ENCODE results near the gene PPFIBP1. TPM values are rescaled to one million over a fixed set of nuclear protein-coding genes. Genes with fewer than 3 reads are reported as not detected.

Gene PPFIBP1
- total RNA-seq, 1 donor = 179 TPM

DNA sequence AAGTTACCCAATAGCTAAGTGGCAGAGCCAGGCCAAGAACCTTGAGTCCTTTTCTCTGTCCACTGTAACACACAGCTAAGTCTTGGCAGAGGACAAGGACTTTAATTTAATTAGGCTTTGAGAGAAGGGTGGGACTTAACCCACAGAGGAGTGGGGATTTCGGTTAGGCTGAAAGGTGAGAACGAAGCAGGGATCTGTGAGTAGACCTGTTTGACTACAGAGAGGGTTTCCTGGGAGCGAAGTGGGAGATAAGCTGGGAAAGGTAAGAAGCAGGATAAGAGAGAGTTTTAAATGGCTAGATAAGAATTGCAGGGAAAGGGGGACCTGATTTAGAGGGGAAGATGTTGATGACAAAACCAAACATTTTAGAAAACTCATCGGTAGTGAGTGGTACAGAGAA lies 2.0 kb upstream of the PPFIBP1 start:
- Histone ChIP-seq H3K4me2 (ENCODE audit: insufficient read depth, low read length) (no peak overlapping the region), H3K36me3 (ENCODE audit: insufficient read depth, low read length) (no peaks in the 10 kb centered on the region), H2AFZ (ENCODE audit: low read length) (no peak overlapping the region), H3K4me1 (ENCODE audit: insufficient read depth, low read length) (peaks cover 31% of the 10 kb centered on the region), H4K20me1 (ENCODE audit: insufficient read depth, low read length) (peaks cover 6% of the 10 kb centered on the region), H3K9me3 (ENCODE audit: low read depth, low read length) (no peaks in the 10 kb centered on the region), H3K27ac (ENCODE audit: low read depth, low read length) (no peak overlapping the region), H3K4me3 (ENCODE audit: insufficient read depth, low read length) (no peak overlapping the region), H3K79me2 (ENCODE audit: insufficient read depth, low read length) (peaks cover 34% of the 10 kb centered on the region), H3K27me3 (ENCODE audit: insufficient read depth, low read length) (no peaks in the 10 kb centered on the region)
- TF ChIP-seq, protein P1, sequence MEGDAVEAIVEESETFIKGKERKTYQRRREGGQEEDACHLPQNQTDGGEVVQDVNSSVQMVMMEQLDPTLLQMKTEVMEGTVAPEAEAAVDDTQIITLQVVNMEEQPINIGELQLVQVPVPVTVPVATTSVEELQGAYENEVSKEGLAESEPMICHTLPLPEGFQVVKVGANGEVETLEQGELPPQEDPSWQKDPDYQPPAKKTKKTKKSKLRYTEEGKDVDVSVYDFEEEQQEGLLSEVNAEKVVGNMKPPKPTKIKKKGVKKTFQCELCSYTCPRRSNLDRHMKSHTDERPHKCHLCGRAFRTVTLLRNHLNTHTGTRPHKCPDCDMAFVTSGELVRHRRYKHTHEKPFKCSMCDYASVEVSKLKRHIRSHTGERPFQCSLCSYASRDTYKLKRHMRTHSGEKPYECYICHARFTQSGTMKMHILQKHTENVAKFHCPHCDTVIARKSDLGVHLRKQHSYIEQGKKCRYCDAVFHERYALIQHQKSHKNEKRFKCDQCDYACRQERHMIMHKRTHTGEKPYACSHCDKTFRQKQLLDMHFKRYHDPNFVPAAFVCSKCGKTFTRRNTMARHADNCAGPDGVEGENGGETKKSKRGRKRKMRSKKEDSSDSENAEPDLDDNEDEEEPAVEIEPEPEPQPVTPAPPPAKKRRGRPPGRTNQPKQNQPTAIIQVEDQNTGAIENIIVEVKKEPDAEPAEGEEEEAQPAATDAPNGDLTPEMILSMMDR (IDR thresholded peaks at IDR 0.05; ENCODE audit: extremely low read depth, low read depth, low read length) = no peak
- no peak for DNase-seq (ENCODE audit: insufficient read length, low spot score, missing footprints)

DNA sequence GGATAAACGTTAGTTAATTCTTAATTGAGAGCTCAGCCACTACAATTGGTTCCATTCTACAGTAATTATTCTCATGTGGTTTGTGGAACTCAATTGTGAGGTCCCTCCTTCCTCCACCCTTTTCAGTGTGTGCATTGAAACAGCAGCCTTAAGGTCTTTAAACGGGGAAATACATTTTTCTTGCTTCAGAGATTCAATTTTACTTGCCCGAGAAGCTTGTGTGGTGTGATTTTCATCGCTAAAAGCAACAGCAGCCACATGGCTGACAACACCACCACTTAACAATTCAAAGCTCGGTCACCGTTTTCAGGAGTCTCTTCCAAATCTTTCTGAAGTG lies 733 bp upstream of the PPFIBP1 start:
- H3K27me3 ChIP-seq (ENCODE audit: insufficient read depth, low read length) = no peaks in the 10 kb centered on the region
- H3K4me1 ChIP-seq (ENCODE audit: insufficient read depth, low read length) = peaks cover 38% of the 10 kb centered on the region
- H3K27ac ChIP-seq (ENCODE audit: low read depth, low read length) = peak overlapping the region; percentile 97
- peak overlapping the region; percentile 87 for H3K4me3 ChIP-seq (ENCODE audit: insufficient read depth, low read length)
- H4K20me1 ChIP-seq (ENCODE audit: insufficient read depth, low read length) = peaks cover 6% of the 10 kb centered on the region
- peak overlapping the region; percentile 99 for H3K4me2 ChIP-seq (ENCODE audit: insufficient read depth, low read length)
- DNase-seq (ENCODE audit: insufficient read length, low spot score, missing footprints) = no peak
- H3K9me3 ChIP-seq (ENCODE audit: low read depth, low read length) = no peaks in the 10 kb centered on the region
- H2AFZ ChIP-seq (ENCODE audit: low read length) = peak overlapping the region; percentile 91
- H3K79me2 ChIP-seq (ENCODE audit: insufficient read depth, low read length) = peaks cover 46% of the 10 kb centered on the region
- H3K36me3 ChIP-seq (ENCODE audit: insufficient read depth, low read length) = no peaks in the 10 kb centered on the region
- TF ChIP-seq, protein P1 (IDR thresholded peaks at IDR 0.05; ENCODE audit: extremely low read depth, low read depth, low read length) = no peak

DNA sequence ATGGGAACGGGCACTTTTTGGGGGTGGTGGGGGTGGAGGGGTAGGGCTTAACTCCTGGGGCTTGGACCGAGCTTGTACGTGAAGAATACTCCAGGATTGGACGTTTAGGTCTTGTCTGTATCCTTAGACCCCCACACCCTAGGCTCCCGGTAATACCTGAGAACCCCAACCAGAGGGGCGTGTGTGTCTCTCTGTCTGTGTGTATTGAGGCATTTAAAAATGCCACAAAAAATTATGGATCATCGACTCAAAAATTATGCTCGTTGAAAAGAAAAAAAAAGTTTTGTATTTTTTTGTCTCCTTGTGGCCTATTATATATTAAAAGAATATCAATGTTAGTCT lies 459 bp downstream of the PPFIBP1 start:
- TF ChIP-seq, protein P1 (IDR thresholded peaks at IDR 0.05; ENCODE audit: extremely low read depth, low read depth, low read length) = no peak
- DNase-seq (ENCODE audit: insufficient read length, low spot score, missing footprints) = no peak

DNA sequence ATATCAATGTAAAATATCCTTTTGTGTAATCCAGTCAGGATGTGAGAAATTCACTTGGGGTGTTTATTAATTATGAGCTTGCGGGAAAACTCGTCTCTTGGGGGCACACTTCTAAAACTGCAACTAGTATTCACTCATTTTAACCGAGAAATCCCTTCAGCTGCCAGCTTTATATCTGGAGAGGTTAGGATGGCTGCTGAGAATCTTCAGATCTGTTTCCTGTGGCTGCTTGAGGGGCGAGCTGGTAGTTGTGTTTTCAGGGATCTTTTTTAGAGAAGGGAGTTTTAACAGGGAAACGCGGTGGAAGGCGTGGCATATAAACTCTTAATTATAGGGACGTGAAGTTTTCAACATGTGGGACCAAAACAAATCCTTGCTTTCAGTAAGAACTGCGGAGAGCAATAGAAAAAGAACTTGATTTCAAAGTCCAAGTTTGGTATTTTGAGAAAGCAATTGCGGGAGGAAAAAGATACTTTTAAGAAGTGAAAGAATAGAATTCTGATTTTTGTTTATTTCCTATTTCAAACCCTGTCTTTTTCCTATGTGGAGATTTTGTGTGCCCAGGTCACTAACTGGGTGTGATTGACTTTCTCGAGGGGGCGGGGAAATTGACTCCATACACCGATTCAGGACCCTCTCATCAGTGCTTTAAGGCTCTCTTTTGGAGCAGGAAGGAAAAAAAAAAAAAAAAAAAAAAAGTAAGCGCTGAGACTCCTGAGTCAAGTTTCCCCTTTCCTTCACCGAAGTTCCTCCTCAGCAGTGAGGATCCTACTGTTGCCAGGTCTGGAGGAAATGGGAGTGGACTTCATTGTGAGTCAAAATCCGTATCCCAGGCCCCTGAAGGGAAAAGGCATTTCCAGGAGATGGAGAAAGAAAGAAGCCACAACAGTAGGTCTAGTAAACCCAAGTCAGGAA lies 1.1 kb downstream of the PPFIBP1 start:
- peaks cover 49% of the 10 kb centered on the region for H3K4me1 ChIP-seq (ENCODE audit: insufficient read depth, low read length)
- peaks cover 7% of the 10 kb centered on the region for H4K20me1 ChIP-seq (ENCODE audit: insufficient read depth, low read length)
- H3K4me2 ChIP-seq (ENCODE audit: insufficient read depth, low read length) = peak overlapping the region; percentile 82

More for the DNA sequence above, 459 bp downstream of the PPFIBP1 start:
- Histone ChIP-seq H4K20me1 (ENCODE audit: insufficient read depth, low read length) (peaks cover 6% of the 10 kb centered on the region), H3K9me3 (ENCODE audit: low read depth, low read length) (no peaks in the 10 kb centered on the region), H3K27ac (ENCODE audit: low read depth, low read length) (peak overlapping the region; percentile 97), H3K79me2 (ENCODE audit: insufficient read depth, low read length) (peaks cover 58% of the 10 kb centered on the region), H2AFZ (ENCODE audit: low read length) (no peak overlapping the region), H3K36me3 (ENCODE audit: insufficient read depth, low read length) (no peaks in the 10 kb centered on the region), H3K4me1 (ENCODE audit: insufficient read depth, low read length) (peaks cover 46% of the 10 kb centered on the region), H3K4me2 (ENCODE audit: insufficient read depth, low read length) (peak overlapping the region; percentile 82), H3K27me3 (ENCODE audit: insufficient read depth, low read length) (no peaks in the 10 kb centered on the region), H3K4me3 (ENCODE audit: insufficient read depth, low read length) (peak overlapping the region; percentile 87)

More for the DNA sequence above, 1.1 kb downstream of the PPFIBP1 start:
- TF ChIP-seq, protein P1 (IDR thresholded peaks at IDR 0.05; ENCODE audit: extremely low read depth, low read depth, low read length) = no peak
- Histone ChIP-seq H3K9me3 (ENCODE audit: low read depth, low read length) (no peaks in the 10 kb centered on the region), H2AFZ (ENCODE audit: low read length) (no peak overlapping the region), H3K27ac (ENCODE audit: low read depth, low read length) (peak overlapping the region; percentile 97), H3K27me3 (ENCODE audit: insufficient read depth, low read length) (no peaks in the 10 kb centered on the region), H3K36me3 (ENCODE audit: insufficient read depth, low read length) (no peaks in the 10 kb centered on the region), H3K4me3 (ENCODE audit: insufficient read depth, low read length) (peak overlapping the region; percentile 87), H3K79me2 (ENCODE audit: insufficient read depth, low read length) (peaks cover 65% of the 10 kb centered on the region)
- no peak for DNase-seq (ENCODE audit: insufficient read length, low spot score, missing footprints)
